NCI-H345 treated with DMSO at 0.1 percent for 48 hours (cell line): ENCODE data around the gene VASH2.
"Not testable (repeated sequence)": the region's sequence is repeated elsewhere in the genome, so short reads cannot be mapped to it uniquely, and the experiment has no call there.

Experiments
- DNase-seq: peaks from one replicate; lab custom pipeline; 2025; ENCODE audit not compliant: unreplicated experiment; lab: John Stamatoyannopoulos, UW

Gene VASH2

GRCh38 chr1:212950243-212951125, at the start of gene VASH2:
Gene VASH2, plus strand, starts transcription at chr1:212950541. Its CDS starts 1,002 bp downstream, at chr1:212951543.
- DNase-seq: peak; percentile 84

GRCh38 chr1:212901290-212901689, 49.1 kb upstream of the VASH2 start:
- DNase-seq: no peak

GRCh38 chr1:212902054-212902453, 48.3 kb upstream of the VASH2 start:
- DNase-seq: no peak

GRCh38 chr1:212903664-212904063, 46.7 kb upstream of the VASH2 start:
- no peak for DNase-seq

GRCh38 chr1:212908071-212908470, 42.3 kb upstream of the VASH2 start:
- not testable (repeated sequence) for DNase-seq

- no peak for DNase-seq
Measured at GRCh38 chr1:212908971-212909370, 41.4 kb upstream of the VASH2 start.

- no peak for DNase-seq
Measured at GRCh38 chr1:212909652-212910063, 40.7 kb upstream of the VASH2 start.

- DNase-seq: not testable (repeated sequence)
Measured at GRCh38 chr1:212910213-212910612, 40.1 kb upstream of the VASH2 start.

- DNase-seq: not testable (repeated sequence)
Measured at GRCh38 chr1:212913638-212914037, 36.7 kb upstream of the VASH2 start.

- not testable (repeated sequence) for DNase-seq
Measured at GRCh38 chr1:212914110-212914509, 36.2 kb upstream of the VASH2 start.

- no peak for DNase-seq
Measured at GRCh38 chr1:212914789-212915188, 35.6 kb upstream of the VASH2 start.

- DNase-seq: no peak
Measured at GRCh38 chr1:212915245-212916091, 34.9 kb upstream of the VASH2 start.

GRCh38 chr1:212916481-212917133, 33.7 kb upstream of the VASH2 start:
- no peak for DNase-seq

- no peak for DNase-seq
Measured at GRCh38 chr1:212917134-212917485, 33.2 kb upstream of the VASH2 start.

- DNase-seq: no peak
Measured at GRCh38 chr1:212917858-212918257, 32.5 kb upstream of the VASH2 start.

GRCh38 chr1:212918824-212919223, 31.5 kb upstream of the VASH2 start:
- DNase-seq: no peak

- DNase-seq: no peak
Measured at GRCh38 chr1:212920246-212920645, 30.1 kb upstream of the VASH2 start.

- no peak for DNase-seq
Measured at GRCh38 chr1:212920896-212921295, 29.4 kb upstream of the VASH2 start.

GRCh38 chr1:212922016-212922415, 28.3 kb upstream of the VASH2 start:
- DNase-seq: no peak

- no peak for DNase-seq
Measured at GRCh38 chr1:212926372-212926771, 24.0 kb upstream of the VASH2 start.
